Skeletal muscle cell (primary cell): ENCODE data around the gene TRABD.
A peak's percentile ranks its signal among the peaks of the same experiment; 100 is the strongest.

Experiments used
- DNase-seq: peaks from one replicate; pipeline ENCODE4 v3.0.0-alpha.2; 2010; ENCODE audit warnings: low read depth
- H3K4me3 ChIP-seq: 2 replicates; pipeline ENCODE4 v1.5.1; 2011; ENCODE audit warnings: low read depth, mild to moderate bottlenecking, control low read depth, low read length, moderate library complexity

TRABD gene

GRCh38 chr22:50184004-50184901 is 1.5 kb upstream of the TRABD start:
- no peak overlapping the region for H3K4me3 ChIP-seq
- DNase-seq: no peak

GRCh38 chr22:50184902-50185374 is 775 bp upstream of the TRABD start:
- DNase-seq: no peak

GRCh38 chr22:50186181-50186714 is 535 bp downstream of the TRABD start:
- peak overlapping the region; percentile 63 for H3K4me3 ChIP-seq
- no peak for DNase-seq

More at GRCh38 chr22:50184902-50185374, 775 bp upstream of the TRABD start:
- peak overlapping the region; percentile 43 for H3K4me3 ChIP-seq

GRCh38 chr22:50186761-50187523 is 1.2 kb downstream of the TRABD start:
- peak overlapping the region; percentile 63 for H3K4me3 ChIP-seq
- DNase-seq: no peak

- DNase-seq: no peak
These were observed 2.6 kb downstream of the TRABD start for GRCh38 chr22:50188356-50188755.

GRCh38 chr22:50189184-50189848 is 3.6 kb downstream of the TRABD start:
- no peak overlapping the region for H3K4me3 ChIP-seq
- no peak for DNase-seq

More at GRCh38 chr22:50188356-50188755, 2.6 kb downstream of the TRABD start:
- H3K4me3 ChIP-seq: no peak overlapping the region

GRCh38 chr22:50189849-50190181 is 4.1 kb downstream of the TRABD start:
- no peak overlapping the region for H3K4me3 ChIP-seq
- DNase-seq: no peak

- peak overlapping the region; percentile 27 for H3K4me3 ChIP-seq
- DNase-seq: no peak
These were observed 4.6 kb downstream of the TRABD start for GRCh38 chr22:50190182-50190940.

- H3K4me3 ChIP-seq: peak overlapping the region; percentile 27
- no peak for DNase-seq
These were observed 5.4 kb downstream of the TRABD start for GRCh38 chr22:50190941-50191741.

GRCh38 chr22:50192436-50193204 is 6.9 kb downstream of the TRABD start:
- no peak for DNase-seq
- H3K4me3 ChIP-seq: no peak overlapping the region

DNA sequence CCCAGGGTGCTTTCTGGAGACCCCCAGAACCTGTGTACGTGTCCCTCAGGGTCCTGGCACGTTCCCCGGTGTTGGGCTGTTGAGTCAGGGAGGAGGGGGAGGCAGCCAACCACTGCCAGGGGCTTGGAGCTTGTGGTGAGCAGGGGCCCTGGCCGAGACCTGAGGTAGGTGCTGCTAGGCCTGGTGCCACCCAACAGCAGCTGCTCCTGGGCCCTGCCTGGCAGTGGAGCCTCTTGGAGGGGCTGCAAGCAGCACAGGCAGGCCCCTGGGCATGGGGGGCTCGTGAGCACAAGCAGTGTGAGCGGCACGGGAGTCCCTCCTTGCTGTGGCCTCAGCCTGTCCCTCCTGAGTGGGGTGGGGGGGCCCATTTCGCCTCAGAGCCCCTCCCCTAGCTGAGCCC is 7.9 kb downstream of the TRABD start:
- no peak for DNase-seq
- H3K4me3 ChIP-seq: no peak overlapping the region

DNA sequence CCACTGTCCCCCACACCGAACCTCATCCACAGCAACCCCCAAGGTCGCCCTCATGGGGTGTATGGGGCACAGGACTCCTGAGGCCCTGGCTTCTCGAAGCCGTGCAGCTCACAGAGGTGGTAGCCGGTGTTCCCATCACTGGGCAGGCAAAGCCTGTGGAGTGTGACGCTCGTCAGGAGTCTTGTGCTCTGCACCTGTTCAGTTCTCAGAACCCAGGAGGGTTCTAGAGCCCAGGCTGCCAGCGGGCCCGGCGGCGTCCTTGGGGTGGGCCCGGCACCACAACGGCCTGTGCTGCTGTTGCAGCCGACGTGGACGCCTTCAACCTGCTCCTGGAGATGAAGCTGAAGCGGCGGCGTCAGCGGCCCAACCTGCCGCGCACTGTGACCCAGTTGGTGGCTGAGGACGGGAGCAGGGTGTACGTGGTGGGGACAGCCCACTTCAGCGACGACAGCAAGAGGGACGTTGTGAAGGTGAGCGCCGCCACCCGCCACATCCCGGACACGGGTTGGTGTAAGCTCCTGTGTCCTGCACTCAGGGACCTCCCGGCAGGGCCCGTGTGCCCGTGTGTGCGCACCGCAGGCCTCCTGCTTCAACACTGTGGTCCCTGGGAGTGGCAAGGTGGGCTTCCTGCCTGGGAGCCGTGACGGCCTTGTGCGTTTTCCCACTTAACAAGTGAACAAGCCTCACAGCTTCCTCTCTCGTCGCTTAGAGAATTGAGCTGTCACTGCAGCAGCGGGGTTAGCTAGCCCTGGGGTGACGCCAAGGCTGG is 8.5 kb downstream of the TRABD start:
- no peak overlapping the region for H3K4me3 ChIP-seq
- DNase-seq: no peak

DNA sequence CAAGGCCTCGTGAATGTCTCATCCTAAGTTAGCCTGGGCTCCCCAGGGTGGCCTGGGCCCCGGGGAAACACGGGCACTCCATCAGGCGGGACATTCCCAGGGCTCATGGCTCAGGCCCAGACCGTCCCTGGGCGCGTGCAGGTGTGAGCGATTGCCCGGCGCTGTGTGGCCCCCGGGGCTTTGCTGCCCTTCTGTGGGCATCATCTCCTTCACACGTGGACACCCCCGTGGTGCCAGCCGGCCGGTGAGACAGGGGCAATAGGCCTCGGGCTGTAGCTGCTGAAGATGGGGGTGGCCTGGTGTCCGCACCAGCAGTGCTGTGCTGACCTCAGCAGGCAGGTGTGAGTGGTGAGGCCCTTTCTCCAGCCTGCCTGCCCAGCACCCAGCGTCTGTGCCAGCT is 10.5 kb downstream of the TRABD start:
- H3K4me3 ChIP-seq: no peak overlapping the region
- DNase-seq: no peak

- H3K4me3 ChIP-seq: no peak overlapping the region
These were observed 11.5 kb downstream of the TRABD start for GRCh38 chr22:50197000-50197800.

GRCh38 chr22:50197856-50198623 is 12.3 kb downstream of the TRABD start:
- DNase-seq: no peak
- H3K4me3 ChIP-seq: no peak overlapping the region

More at GRCh38 chr22:50197000-50197800, 11.5 kb downstream of the TRABD start:
- no peak for DNase-seq
